Stimulated activated CD8-positive, alpha-beta memory T cell treated with anti-CD3 and anti-CD28 coated beads, Interleukin-4, amount 100 ng/mL, for 48 hours (primary cell): ENCODE results near the gene ZNF335.
"Not testable (repeated sequence)": the region's sequence is repeated elsewhere in the genome, so short reads cannot be mapped to it uniquely, and the experiment has no call there.

Experiments used
- DNase-seq: peaks from one replicate; pipeline ENCODE4 v3.0.0-alpha.2; 2020

Gene ZNF335

DNA sequence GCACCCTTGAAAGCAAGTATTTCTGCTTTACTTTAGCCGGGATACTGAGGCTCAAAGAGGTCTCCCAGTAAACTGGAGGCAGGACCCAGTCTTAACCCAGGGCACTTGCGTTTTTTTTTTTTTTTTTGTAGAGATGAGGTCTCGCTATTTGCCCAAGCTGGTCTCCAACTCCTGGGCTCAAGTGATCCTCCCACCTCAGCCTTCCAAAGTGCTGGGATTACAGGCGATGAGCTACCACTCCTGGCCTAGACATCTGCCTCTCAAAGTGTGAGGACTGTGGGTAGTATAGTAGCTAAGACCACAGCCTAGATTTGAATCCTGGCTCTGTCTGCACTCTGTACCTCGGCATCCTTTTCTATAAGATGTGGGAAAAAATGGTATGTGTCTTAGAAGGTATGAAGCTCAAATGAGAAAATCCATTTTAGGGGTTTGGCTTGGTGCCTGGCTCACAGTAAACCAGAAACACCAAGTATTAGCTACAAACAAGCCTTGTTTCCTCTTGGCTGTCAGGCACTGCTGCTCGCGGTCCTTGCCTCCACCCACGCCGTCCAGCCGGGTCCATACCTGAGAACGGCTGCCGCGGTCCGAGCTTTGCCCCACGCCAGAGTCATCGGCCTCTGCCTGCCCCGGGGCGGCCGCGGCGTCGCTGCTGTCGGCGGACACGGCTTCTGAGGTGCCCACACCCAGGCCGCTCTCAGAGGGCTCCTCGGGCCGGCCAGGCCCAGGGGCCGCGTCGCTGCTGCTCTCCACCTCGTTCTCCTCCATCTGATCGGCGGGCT, 1.2 kb downstream of the ZNF335 start:
- DNase-seq, result peak; percentile 46

DNA sequence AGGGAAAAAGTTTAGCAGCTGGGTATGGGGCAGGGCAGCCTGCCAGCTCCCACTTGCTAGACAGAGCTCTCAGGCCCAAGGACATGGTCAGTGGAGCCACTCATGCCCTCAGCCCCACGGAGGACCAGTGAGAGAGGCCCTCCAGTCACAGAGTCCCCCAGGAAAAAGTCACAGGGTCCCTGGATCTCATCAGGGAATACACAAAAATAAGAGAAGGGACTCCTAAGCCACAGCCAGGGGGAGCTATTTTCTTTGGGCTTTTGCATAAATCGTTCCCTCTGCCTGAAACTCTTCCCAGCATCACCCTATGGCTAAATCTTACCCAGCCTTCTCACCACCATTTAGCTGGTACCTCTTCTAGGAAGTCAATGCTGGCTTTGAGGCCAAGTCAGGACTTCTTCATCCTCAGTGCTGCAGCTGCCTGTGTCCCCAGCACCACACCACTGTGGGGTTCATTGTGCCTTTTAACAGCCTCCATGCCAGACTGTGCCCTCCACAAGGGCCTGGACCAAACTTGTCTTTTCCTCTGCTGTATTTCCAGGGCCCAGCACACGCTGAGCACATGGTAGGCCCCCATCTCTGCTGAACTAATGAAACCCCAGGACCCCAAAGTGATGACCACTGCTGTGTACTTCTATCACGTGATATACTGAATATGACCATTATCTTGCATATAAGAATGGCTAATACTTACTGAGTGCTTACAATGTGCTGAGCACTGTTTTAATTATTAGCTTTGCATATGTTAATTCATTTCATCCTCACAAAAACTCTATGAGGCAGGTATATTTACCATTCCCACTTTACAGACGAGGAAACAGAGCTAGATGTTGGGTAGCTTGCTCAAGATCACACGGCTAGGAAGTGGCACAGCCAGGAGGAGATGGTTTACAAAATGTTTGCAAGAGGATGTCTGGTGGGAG, 2.0 kb downstream of the ZNF335 start:
- no peak for DNase-seq

DNA sequence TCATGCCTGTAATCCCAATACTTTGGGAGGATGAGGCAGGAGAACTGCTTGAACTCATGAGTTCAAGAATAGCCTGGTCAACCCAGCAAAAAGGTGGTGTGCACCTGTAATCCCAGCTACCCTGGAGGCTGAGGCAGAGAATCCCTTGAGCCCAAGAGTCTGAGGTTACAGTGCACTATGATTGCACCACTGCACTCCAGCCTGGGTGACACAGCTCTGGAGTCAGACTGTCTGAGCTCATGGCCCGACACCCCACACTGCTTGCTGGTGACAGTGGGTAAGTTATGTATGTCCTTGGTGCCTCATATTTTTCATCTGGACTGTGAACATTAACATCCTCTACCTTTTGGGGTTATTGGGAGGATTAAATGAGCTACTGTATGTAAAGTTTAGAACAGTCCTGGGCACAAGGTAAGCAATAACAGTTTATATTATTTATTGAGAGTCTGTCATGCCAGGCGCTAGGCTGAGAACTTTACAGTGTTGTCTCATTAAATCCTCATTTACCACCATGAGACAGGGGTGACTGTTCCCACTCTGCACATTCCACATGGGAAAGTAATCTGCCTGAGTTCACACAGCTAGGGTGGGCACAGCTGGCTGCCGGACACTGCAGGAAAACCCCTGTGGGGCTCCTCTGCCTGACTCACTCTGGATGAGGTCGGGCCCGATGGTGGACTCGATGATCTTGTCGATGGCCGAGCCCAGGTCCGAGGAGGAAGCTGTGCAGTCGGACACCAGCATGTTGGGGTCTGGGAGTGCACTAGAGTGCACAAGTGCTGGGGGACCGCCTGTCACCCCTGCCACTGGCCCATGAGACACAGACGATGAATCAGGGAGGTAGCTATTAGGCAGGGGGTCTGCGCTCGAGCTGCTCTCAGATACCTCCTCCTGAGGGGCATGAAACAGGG, 2.9 kb downstream of the ZNF335 start:
- DNase-seq, result no peak

DNA sequence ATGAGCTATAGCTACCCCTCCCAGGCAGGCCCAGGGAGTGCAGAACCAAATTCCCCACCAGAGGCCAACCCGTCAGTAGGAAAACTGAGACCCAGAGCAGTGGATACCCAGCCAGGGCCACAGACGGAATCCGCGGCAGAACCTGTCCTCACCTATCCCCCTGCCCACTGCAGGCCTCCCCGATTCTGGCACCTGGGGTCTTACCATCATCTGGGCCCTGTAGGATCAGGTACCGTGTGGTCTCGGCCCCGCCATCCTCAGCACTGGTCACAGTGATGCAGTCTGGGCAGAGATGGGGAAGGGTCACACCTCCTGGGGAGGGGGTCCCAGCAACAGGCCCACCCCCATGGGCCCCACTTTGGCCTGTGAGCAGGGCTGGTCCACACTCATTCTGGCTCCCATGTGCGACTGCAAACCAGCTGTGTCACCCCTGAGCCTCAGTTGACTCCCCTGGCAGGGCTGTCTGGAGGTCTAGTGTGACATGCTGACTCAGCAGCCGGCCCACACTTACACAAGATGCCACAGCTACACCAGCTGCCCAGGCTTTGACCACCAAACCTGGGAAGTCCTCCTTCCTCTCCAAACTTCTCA, 3.8 kb downstream of the ZNF335 start:
- no peak for DNase-seq

DNA sequence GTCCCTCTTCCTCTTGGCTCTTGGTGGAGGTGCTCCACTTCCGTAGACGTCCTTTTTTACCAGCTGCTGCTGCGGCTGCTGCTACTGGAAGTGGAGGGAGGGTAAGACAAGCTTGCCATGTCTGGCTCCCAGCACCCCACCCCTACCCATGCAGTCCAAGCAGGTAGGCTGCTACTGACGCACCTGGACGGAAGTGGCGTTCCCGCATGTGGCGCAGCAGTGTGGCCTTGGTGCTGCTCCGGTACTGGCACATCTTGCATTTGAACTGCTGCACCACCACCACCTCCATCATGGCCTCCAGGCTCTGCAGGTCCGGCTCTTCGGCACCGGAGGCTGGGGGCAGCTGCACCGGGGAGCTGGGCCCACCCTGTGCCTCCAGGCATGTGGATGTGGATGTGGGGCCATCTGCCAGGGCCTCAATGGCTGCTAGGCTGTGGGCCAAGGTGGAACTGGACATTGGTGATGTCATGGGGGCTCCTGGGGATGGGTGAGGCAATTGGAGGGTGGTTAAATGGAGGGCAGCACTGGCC, 4.4 kb downstream of the ZNF335 start:
- DNase-seq, result no peak

DNA sequence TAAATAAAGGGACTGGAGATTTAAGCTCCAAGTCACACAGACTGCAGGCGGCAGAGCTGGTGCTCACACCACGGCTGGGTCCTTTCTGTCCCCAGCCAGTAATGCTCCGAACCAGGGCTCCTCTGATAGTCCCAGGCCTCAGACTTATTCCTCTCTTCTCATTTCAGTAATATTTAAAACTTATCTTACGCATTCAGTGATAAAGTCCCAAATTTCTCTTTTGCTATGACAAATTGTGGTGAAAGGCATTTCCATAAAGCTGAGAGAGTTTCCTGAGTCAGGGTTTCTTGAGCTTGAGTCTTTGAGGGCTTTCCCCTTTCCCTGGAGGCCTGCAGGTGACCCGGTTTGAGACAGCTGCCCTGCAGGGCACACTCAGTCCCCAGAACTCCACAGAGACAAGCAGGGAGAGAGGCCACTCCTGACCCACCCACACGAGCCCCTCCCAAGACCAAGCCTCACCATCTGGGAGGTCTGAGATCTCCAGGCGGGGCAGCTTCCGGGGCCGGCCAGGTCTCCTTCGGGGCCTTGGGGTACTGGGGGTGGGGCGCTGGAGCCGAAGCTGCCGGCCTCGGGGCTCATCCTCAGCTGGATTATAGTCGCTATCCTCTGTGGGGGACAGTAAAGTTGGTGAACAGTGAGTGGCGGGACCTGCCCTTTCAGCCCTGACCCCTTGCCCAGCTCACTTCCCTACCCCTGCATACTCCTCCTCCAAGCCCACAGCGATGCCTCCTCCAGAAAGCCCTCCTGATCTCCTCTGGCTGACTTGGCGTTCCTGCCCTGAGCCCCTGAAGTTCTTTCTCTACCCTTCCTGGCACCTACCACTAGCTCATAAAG, 6.6 kb downstream of the ZNF335 start:
- DNase-seq, result no peak

DNA sequence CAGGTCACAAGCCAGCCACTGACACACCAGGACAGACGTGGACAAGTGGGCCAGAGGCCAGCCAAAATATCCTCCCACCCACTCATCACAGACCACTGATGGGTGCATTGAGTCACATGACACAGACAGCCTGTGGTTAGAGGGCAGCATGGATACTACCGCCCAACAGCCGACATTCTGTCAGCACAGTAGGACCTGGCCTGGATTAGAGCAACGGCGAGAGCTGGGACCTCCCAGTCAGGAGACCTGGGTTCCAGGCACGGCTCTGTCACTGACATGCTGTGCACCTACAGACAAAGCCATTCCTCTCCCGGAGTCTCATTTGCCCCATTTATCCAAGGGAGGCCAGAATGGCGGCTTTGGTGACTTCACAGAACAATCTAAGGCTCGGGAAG, 8.0 kb downstream of the ZNF335 start:
- DNase-seq, result no peak

DNA sequence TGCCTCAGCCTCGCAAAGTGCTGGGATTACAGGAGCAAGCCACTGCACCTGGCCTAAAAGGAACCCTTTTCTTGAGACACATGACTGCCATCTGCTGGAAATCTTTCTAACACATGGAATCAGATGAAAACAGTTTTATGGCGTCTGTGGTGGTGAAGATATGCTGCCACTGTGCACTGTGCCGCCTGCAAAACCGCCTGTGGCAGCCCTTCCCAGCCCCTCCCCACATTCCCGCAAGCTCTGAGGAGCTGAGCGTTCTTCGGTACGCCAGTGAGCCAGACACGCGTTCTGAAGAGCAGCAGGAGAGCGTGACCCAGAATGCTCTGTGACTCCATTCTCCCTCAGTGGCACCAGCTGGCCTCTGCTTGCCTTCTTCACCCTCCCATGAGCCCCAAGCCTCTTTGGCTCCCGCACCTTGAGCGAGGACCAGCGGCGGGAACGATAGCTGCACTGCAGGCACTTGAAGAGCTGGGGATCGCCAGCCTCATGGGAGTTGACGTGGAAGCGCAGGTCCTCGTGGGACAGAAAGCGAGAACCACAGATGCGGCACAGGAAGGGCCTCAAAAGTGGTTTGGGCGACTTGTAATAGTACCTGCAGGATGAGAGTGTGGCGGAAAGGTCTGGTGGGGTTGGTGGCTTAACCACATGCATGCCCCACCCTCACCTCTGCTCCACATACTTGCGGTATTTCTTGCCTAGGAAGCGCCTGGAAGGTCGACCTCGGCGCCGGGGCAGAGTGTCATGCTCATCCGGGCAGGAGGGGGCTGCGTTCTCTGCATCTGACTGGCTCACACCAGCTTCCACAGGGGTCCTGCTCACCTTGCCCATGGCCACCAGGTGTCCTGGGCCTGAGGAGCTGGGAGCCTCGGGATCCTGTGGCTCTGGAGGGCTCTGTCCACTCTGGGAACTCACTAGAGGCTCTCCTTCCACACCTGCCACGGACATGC, 8.7 kb downstream of the ZNF335 start:
- DNase-seq, result no peak

DNA sequence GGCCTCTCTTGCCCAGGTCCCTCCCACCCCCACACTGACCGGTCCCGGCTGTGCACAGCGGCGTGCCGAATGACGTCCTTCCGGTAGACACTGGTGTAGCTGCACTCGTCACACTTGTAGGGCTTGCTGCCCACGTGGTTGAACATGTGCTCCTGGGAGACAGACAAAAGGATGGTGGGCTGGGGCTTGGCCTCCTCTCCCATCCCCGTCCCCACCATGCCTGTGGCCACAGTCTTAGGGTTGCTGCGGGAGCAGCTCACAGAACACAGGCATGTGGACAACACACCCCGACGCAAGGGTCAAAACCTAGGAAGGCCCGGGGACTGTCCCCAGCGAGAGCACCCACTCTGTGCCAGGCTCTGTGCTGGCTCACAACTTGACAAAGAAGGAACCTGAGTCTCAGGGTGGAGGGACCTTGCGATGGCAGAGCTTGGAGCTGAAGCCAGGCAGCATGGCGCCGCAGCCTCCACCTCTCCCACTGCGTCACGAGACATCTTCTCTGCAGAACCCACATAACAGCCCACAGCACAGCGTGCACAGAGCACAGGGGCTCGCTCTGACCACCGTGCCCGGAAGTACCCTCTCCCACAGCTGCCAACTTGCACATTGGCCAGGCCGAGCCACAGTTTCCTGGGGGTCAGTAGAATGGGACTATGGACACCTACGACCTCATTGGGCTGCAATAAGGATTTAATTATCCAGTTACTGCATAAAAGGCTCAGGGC, 9.8 kb downstream of the ZNF335 start:
- no peak for DNase-seq

DNA sequence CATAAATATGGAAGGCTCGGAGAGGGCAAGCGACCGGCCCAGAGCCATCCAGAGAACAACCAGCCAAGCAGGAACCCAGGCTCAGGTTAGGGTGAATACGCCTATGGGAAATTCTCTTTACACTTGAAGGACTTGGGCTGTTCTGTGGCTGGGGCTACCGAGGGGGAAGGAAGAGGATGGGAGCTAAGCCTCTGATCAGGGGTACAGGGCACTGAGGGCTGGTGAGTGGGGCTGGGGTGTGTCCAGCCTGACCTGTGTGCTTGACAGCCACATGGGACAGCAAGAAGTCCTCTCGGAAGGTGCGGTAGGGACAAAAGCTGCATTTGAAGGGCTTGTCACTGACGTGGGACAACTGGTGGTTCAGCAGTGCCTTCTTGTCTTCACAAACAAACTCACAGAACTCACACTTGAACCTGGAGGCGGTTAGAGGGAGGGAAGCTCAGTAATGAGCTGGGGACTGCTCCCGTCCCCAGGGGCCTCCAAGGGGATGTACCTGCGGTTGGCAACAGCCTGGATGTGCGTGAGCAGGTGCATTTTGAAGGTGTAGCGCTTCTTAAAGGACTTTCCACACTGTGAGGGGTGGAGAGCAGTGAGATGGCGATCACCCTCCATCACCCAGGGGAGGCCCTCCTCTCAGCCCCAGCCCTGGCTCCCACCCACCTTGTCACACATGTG, 11.9 kb downstream of the ZNF335 start:
- no peak for DNase-seq

DNA sequence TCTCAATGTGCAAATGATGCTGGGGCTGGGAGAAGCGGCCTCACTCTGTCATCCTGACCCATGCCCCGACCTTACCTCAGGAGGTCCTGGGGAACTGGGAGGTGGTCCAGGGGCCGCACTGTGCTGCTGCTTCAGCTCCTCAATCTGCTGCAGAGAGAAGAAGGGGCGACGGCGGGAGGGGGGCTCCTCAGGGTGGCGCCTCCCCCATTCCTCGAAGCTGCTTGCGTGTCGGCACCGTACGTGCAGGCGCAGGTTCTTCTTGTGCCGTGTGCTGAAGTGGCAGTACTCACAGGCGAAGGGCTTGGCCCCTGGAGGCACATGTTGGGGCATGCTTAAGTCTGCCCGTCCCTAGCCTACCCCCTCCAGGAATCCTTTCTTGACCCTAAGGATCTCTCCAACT, 12.9 kb downstream of the ZNF335 start:
- no peak for DNase-seq

DNA sequence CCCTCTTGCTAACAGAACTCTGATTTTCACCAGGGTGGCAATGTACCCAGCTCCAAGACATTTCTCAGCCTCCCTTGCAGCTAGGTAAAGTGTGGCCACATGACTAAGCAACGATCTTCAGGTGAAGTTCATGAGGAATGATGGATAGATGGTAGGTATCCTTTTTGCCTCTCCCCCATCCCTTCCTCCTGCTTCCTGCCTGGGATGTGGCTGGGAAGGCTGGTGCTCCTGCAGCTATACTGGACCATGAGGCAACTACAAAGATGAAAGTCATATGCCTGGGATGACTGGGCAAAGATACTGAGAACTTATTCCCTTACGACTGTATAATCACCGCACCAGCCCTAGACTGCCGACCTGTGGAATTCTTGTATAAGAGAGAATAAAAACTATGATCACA, 13.4 kb downstream of the ZNF335 start:
- DNase-seq, result no peak

DNA sequence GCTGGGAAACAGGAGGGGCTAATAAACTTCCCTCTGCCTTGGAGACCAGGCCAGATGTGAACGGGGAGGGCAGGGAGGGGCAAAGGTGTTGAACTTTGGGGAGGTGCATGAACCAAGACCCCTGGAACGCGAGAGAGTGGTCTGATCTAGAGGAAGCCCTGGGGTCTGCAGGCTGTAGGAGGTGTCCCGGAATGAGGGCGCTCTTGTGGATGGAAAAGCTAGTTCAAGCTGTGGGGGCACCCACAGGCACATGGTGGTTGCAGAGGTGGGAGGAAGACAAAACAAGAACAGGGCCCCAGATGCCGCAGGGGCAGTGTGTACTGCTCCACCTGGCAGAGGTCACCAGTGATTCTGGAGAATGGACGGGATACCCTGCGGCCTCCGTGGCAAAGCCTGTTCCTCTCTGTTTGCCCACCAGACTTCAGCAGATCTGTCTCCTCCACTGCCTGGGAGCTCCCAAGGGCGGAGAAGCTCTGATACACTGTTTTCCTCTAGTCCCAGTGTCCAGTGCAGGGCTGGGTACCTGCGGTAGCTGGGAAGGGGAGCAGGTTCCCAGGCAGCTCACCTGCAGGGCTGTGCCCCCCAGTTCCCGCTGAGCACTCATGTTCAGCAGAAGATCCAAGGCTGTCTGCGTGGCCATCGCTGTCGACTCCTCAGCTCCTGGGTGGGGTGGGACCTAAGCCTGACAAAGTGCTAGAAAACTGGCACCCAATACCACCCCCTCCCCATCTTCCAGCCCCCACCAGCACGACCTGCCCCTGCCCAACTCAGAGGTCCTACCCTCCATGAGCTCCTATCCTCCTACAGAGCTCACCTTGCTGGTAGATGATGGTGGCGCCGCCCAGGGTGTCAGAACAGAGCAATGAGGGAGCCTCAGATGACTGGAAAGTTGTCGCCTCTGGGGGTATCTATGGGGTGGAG, 14.7 kb downstream of the ZNF335 start:
- no peak for DNase-seq

DNA sequence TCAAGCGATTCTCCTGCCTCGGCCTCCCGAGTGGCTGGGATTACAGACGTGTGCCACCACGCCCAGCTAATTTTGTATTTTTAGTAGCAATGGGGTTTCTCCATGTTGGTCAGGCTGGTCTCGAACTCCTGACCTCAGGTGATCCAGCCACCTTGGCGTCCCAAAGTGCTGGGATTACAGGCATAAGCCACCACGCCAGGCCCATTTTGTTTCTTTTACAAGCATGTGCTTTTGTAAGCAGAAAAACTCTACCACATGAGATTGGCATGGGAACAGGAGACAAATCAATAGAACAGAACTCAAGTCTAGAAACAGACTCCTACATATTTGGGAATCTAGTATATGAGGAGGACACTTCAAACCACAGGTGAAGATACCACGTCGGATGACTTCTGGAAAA, 15.7 kb downstream of the ZNF335 start:
- DNase-seq, result not testable (repeated sequence)

DNA sequence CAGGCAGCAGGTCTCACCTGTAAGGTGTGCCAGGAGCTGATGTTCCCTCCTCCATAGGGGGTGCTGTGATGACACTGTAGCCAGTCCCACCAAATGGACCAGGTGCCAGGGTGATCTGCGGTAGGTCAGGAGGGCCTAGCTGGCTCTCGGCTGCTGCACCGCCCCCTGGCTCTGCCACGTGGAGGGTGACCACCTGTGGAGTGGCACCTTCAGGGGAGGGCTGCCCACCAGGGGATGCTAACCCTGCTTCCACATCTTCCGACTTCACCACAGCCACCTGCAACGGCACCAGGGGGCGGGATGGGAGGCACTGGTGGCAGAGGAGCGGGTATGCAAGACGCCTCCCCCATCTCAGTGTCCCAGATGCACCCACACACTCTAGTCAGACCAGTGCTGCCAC, 18.3 kb downstream of the ZNF335 start:
- DNase-seq, result no peak

DNA sequence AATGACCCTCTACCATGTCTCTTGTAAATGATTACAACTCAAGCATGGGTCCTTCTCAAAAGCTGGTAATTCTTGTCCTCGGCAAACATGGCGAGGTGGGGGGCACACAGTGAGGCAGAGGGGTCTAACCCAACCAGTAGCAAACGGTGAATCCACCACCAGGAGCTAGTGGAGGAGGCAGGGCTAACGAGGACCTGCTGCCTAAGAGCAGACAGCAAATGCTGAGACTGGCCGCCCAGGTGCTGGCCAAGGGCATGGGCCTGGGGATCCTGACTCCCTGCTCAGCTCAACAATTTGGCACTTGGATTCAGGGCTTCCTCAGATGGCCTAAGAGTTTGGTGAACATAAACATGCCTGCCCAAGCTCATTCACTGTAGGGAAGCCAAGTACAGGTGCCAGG, 19.1 kb downstream of the ZNF335 start:
- no peak for DNase-seq

DNA sequence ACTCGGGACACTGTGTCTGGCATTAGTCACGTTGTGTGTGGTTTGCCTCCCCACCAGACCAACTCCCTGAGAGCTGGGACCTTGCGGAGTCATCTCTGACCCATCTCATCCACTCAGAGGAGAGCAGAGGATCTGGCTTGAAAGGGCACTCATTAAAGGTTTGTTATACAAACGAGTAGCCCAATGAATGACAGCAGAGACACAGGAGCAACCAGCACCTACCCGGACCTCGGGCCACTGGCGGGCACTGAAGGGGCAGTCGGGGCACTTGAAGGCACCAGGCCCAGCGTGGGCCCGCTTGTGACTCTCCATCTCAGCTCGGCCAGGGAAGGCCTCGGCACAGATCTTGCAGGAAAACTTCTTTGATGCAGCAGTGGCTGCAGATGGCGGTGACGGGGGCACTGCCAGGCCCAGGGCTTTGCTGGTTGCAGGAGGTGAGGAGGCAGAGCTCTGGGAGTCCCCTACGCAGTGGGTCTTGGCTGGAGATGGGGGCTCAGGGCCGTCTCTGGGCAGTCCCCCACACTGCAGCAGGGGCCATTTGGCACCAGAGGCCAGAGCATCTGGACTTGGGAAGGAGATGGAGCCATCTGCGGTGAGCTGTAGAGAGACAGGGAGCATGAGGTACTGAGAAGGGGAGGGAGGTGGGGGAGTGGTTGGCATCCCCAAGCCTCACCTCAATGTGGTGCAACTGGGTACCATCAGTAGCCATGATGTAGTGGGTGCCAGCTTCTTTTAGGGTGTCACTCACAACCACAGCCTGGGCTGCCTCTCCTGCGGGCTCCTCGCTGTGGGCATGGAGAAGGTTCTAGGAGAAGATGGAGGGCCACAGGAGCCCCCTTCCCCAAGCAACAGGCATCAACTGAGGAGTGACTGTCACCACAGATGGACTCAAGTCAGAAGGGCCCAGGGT, 19.8 kb downstream of the ZNF335 start:
- DNase-seq, result no peak
